IgD-negative memory B cell (primary cell): ENCODE measurements around the gene MTX1. TPM values are rescaled to one million over a fixed set of nuclear protein-coding genes. Genes with fewer than 3 reads are reported as not detected.

Experiments
- H3K27ac Mint-ChIP-seq, 3 donors: one replicate each; pipeline ENCODE4 v1.8.0; 2020 to 2022; ENCODE audit warnings: mild to moderate bottlenecking in 3 of 3, mixed read lengths in 3 of 3, moderate library complexity in 1 of 3
- H3K27me3 Mint-ChIP-seq: one replicate; pipeline ENCODE4 v1.8.0; 2021; ENCODE audit warnings: mixed read lengths
- H3K36me3 Mint-ChIP-seq: one replicate; pipeline ENCODE4 v1.8.0; 2020; ENCODE audit warnings: mild to moderate bottlenecking, mixed read lengths
- H3K4me1 Mint-ChIP-seq, 3 donors: one replicate each; pipeline ENCODE4 v1.8.0; 2020 to 2022; ENCODE audit warnings: mixed read lengths in 3 of 3, mild to moderate bottlenecking in 1 of 3
- H3K4me3 Mint-ChIP-seq, 4 donors: one replicate each; pipeline ENCODE4 v1.8.0; 2020 to 2022; ENCODE audit warnings: mild to moderate bottlenecking in 4 of 4, mixed read lengths in 4 of 4, moderate library complexity in 3 of 4
- H3K9me3 Mint-ChIP-seq, 3 donors: one replicate each; pipeline ENCODE4 v1.8.0; 2020 to 2021; ENCODE audit warnings: mixed read lengths in 3 of 3, mild to moderate bottlenecking in 1 of 3
- polyA plus RNA-seq: library from polyadenylated mRNA; unstranded; fragments of 300-500 nt; fragmentation: Illumina TruSeq; gene quantifications from one replicate; pipeline ENCODE4 v1.2.3, GENCODE V29; 2021

The MTX1 gene
- polyA plus RNA-seq, 1 donor from 2014 or later, result 41.7 TPM

- Mint-ChIP-seq H3K4me1 (peaks cover 32 to 37% (median 35%) of the 10 kb centered on the region in 3 donors), H3K27ac (no peak overlapping the region), H3K4me3 (peak overlapping the region in 1 of 4 donors; percentile 7), H3K36me3 (no peaks in the 10 kb centered on the region), H3K27me3 (peaks cover 3% of the 10 kb centered on the region), H3K9me3 (no peaks in the 10 kb centered on the region)
Observed at GRCh38 chr1:155170806-155171205, 37.7 kb upstream of the MTX1 start.

DNA sequence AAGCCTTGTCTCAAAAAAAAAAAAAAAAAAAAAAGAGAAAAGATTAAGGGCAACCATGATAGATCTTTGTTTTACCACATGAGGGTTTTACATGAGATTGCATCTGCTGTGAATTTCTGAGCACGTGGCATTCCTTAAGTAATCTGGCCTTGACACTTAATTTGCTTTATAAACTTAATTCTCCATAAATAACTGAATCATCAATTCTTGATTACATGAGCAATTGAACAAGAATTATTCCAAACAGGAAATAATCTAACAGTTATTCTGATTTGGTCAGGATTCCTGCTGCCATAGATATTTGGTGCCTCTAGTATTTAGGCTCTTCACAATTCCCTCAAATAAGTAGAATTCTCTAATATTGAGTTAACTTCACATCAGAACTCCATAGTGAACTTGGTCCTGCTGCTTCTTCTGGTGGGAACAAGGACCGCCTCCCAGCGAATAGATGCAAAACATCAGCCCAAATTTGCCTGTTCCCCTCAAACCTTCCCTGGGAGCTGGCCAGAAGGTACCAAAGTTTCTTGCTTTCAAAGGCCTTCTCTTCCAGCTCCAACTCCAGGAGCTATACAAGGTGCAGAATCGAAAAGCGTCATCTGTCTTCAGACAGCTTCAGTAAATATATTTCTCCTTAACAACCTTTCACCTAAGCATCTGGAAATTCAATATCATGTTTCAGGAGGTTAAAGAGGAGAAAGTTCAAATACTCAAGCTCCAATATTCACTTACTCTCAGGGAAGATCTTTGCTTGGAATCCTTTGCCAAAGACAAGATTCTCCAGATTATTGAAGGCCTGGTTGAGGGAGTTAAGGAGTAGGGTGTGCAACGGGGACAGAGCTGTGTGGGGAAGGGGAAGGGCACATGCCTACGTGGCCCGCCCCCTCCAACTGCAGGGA, 36.4 kb upstream of the MTX1 start:
- H3K27ac Mint-ChIP-seq, result peak overlapping the region; percentile 90 to 99 (median 99)
- H3K4me1 Mint-ChIP-seq, result peaks cover 34 to 38% (median 37%) of the 10 kb centered on the region in 3 donors
- H3K36me3 Mint-ChIP-seq, result no peaks in the 10 kb centered on the region
- peak overlapping the region; percentile 94 to 100 (median 98) for H3K4me3 Mint-ChIP-seq
- H3K27me3 Mint-ChIP-seq, result peaks cover 3% of the 10 kb centered on the region
- no peaks in the 10 kb centered on the region for H3K9me3 Mint-ChIP-seq

- H3K36me3 Mint-ChIP-seq, result no peaks in the 10 kb centered on the region
- no peaks in the 10 kb centered on the region for H3K9me3 Mint-ChIP-seq
- H3K27ac Mint-ChIP-seq, result peak within 1 kb of the TSS; percentile 90 to 99 (median 99)
- H3K4me3 Mint-ChIP-seq, result peak within 1 kb of the TSS; percentile 94 to 100 (median 98)
- peaks cover 26 to 31% (median 31%) of the 10 kb centered on the region in 3 donors for H3K4me1 Mint-ChIP-seq
- H3K27me3 Mint-ChIP-seq, result peaks cover 3% of the 10 kb centered on the region
Observed at GRCh38 chr1:155172732-155173477, 35.6 kb upstream of the MTX1 start, which contains the start of gene KRTCAP2. KRTCAP2 (minus strand) TSS chr1:155173304; CDS start chr1:155173224, 80 bp downstream.

GRCh38 chr1:155173478-155174323, 34.8 kb upstream of the MTX1 start, which contains the start of gene TRIM46:
TRIM46 (plus strand) TSS chr1:155173849; CDS start chr1:155173967, 118 bp downstream.
- H3K4me3 Mint-ChIP-seq, result peak within 1 kb of the TSS; percentile 94 to 100 (median 98)
- peak within 1 kb of the TSS; percentile 90 to 99 (median 99) for H3K27ac Mint-ChIP-seq
- H3K36me3 Mint-ChIP-seq, result no peaks in the 10 kb centered on the region
- H3K4me1 Mint-ChIP-seq, result peaks cover 25 to 30% (median 29%) of the 10 kb centered on the region in 3 donors
- peaks cover 3% of the 10 kb centered on the region for H3K27me3 Mint-ChIP-seq
- H3K9me3 Mint-ChIP-seq, result no peaks in the 10 kb centered on the region

DNA sequence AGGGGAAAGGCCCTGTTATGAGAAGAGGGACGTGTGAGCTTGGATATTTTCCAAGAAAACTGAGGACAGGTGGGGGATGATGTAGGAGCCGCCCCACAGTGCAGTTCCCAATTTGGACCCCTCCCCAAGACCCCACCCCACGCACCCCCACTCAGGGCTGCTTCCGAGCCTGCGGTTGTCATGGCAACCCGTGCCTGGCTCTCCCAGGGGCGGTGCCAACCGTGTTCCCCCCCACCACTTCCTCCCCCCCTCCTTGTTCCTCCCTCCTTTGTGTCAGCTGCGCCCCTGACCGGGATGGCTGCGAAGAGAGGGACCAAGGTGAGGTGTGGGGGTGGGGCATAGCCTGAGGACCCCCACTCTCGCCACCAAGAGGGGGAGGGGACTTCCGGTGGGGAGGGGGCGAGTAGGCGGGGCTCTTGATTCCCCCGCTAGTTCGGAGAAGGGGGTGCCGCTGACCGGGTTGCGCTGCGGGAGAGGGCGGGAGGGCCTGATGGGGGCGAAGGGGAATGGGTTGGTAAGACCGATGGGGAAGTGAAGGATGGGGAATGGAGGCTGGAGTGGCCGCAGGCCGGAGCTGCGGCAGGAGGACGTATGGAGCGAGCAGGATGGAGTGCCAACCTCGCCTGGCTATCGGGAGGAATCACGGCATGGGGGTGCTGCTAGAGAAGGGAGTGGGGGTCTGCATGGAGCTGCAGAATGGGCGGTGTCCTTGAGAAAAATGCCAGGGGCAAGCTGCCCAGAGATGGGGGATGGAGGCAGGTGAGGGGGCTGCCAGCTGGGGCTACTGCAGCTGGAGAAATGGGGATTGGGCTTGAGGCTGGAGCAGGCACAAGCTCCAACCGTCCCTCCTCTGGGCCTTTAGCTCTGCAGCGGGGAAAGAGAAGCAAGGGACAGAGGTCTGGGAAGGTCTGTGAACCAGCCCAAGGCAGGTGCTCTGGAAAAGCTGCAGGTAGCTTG, 33.9 kb upstream of the MTX1 start:
- Mint-ChIP-seq H3K27me3 (peaks cover 3% of the 10 kb centered on the region), H3K4me1 (peaks cover 21 to 27% (median 25%) of the 10 kb centered on the region in 3 donors), H3K27ac (peak overlapping the region in 1 of 3 donors; percentile 90), H3K9me3 (no peaks in the 10 kb centered on the region), H3K4me3 (peak overlapping the region; percentile 94 to 100 (median 98)), H3K36me3 (no peaks in the 10 kb centered on the region)

DNA sequence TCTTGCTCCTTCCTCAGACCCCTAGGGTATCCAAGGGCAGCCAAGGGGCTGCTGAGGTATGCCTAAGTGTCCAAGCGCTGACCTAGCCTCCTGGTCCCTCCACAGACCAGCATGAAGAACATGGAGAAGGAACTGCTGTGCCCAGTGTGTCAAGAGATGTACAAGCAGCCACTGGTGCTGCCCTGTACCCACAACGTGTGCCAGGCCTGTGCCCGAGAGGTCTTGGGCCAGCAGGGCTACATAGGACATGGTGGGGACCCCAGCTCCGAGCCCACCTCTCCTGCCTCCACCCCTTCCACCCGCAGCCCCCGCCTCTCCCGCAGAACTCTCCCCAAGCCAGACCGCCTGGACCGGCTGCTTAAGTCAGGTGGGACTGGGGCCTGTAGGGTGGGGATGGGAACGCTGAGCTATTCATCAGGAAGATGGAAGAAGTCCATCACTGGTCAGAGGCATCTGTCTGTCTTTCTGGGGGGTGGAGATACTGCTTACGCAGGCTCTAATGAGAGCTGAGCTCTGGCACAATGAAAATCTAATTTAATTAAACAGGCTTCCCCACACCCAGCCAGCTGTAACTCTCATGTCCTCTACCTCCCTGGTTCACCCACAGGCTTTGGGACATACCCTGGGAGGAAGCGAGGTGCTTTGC, 33.1 kb upstream of the MTX1 start:
- Mint-ChIP-seq H3K27ac (no peak overlapping the region), H3K36me3 (no peaks in the 10 kb centered on the region), H3K4me3 (peak overlapping the region in 3 of 4 donors; percentile 12 to 49 (median 43)), H3K9me3 (no peaks in the 10 kb centered on the region), H3K4me1 (peaks cover 20 to 26% (median 23%) of the 10 kb centered on the region in 3 donors), H3K27me3 (peaks cover 3% of the 10 kb centered on the region)

DNA sequence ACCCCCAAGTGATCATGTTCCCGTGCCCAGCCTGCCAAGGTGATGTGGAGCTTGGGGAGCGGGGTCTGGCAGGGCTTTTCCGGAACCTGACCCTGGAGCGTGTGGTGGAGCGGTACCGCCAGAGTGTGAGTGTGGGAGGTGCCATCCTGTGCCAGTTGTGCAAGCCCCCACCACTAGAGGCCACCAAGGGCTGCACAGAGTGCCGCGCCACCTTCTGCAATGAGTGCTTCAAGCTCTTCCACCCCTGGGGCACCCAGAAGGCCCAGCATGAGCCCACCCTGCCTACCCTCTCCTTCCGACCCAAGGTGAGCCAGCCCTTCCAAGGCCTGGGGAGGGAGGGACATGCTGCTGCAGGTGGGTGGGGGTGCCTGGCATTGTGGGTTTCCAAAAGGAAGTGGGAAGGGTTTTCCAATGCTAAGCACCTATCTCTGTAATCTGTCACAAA, 32.5 kb upstream of the MTX1 start:
- Mint-ChIP-seq H3K4me3 (peak overlapping the region in 3 of 4 donors; percentile 43 to 77 (median 74)), H3K36me3 (no peaks in the 10 kb centered on the region), H3K4me1 (peaks cover 20 to 26% (median 22%) of the 10 kb centered on the region in 3 donors), H3K27ac (peak overlapping the region in 1 of 3 donors; percentile 80), H3K9me3 (no peaks in the 10 kb centered on the region), H3K27me3 (peaks cover 3% of the 10 kb centered on the region)

DNA sequence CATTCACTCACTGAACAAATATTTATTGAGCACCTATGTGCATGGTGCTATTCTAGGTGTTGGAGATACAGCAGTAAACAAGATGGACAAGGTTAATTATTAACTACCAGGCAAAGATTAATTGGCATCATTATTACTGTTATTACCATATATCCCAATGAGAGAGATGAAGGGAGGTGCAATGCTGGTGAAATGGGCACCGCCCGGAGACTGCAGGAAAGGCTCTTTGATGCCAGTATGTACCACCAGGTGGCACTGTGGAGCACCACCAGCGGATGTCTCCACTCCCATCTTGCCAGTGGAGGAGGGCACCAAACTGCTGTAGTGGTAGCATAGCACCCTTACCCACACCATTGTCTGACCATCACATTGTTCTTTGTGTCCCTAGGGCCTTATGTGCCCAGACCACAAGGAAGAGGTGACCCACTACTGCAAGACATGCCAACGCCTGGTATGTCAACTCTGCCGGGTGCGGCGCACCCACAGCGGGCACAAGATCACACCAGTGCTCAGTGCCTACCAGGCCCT, 31.9 kb upstream of the MTX1 start:
- Mint-ChIP-seq H3K36me3 (no peaks in the 10 kb centered on the region), H3K4me1 (peaks cover 20 to 26% (median 21%) of the 10 kb centered on the region in 3 donors), H3K4me3 (peak overlapping the region in 3 of 4 donors; percentile 13 to 87 (median 77)), H3K27me3 (peaks cover 3% of the 10 kb centered on the region), H3K27ac (peak overlapping the region in 1 of 3 donors; percentile 80), H3K9me3 (no peaks in the 10 kb centered on the region)

- no peaks in the 10 kb centered on the region for H3K36me3 Mint-ChIP-seq
- H3K4me1 Mint-ChIP-seq, result peaks cover 13 to 20% (median 14%) of the 10 kb centered on the region in 3 donors
Observed at GRCh38 chr1:155177192-155177917, 31.1 kb upstream of the MTX1 start.

GRCh38 chr1:155177918-155178281, 30.6 kb upstream of the MTX1 start:
- H3K4me3 Mint-ChIP-seq, result no peak overlapping the region

More at GRCh38 chr1:155177192-155177917, 31.1 kb upstream of the MTX1 start:
- Mint-ChIP-seq H3K9me3 (no peaks in the 10 kb centered on the region), H3K4me3 (no peak overlapping the region), H3K27me3 (peaks cover 3% of the 10 kb centered on the region), H3K27ac (peak overlapping the region in 1 of 3 donors; percentile 80)

GRCh38 chr1:155178441-155179111, 29.9 kb upstream of the MTX1 start:
- Mint-ChIP-seq H3K27ac (no peak overlapping the region), H3K4me1 (peaks cover 6 to 15% (median 7%) of the 10 kb centered on the region in 3 donors), H3K9me3 (no peaks in the 10 kb centered on the region), H3K36me3 (no peaks in the 10 kb centered on the region), H3K27me3 (no peaks in the 10 kb centered on the region), H3K4me3 (no peak overlapping the region)

More at GRCh38 chr1:155177918-155178281, 30.6 kb upstream of the MTX1 start:
- H3K27ac Mint-ChIP-seq, result no peak overlapping the region
- H3K27me3 Mint-ChIP-seq, result peaks cover 3% of the 10 kb centered on the region
- H3K9me3 Mint-ChIP-seq, result no peaks in the 10 kb centered on the region
- H3K36me3 Mint-ChIP-seq, result no peaks in the 10 kb centered on the region
- peaks cover 11 to 19% (median 11%) of the 10 kb centered on the region in 3 donors for H3K4me1 Mint-ChIP-seq
